Heart right ventricle (tissue), 16 donors: ENCODE data around the gene SNAP25. TPM values are rescaled to one million over a fixed set of nuclear protein-coding genes. Genes with fewer than 3 reads are reported as not detected.
A peak's percentile ranks its signal among the peaks of the same experiment; 100 is the strongest.

Source experiments
- ATAC-seq, 8 donors: fragments of 200-7000 bp; cut with Tn5 transposase; one replicate each; pipeline ENCODE4 v1.9.1; 2020; ENCODE audit warnings: mild to moderate bottlenecking in 8 of 8, moderate library complexity in 8 of 8, moderate number of reproducible peaks in 1 of 8
- DNase-seq, 2 donors: peaks; one replicate each; pipeline ENCODE4 v3.0.0-alpha.2; 2020
- H3K27ac ChIP-seq, 10 donors: fragments of 200-600 bp; sonication (generic) in 2 of 10; one replicate each; pipeline versions ENCODE4 v1.5.0 to v1.8.0; 2020 to 2022; ENCODE audit warnings: mild to moderate bottlenecking in 3 of 10
- H3K27me3 ChIP-seq, 7 donors: fragments of 200-600 bp; one replicate each; pipeline ENCODE4 v1.8.0; 2021 to 2022; ENCODE audit warnings: mild to moderate bottlenecking in 2 of 7
- H3K36me3 ChIP-seq, 9 donors: fragments of 200-600 bp; sonication (generic) in 1 of 9; one replicate each; pipeline versions ENCODE4 v1.5.0 to v1.8.0; 2020 to 2022; ENCODE audit warnings: mild to moderate bottlenecking in 2 of 9
- H3K4me1 ChIP-seq, 9 donors: fragments of 200-600 bp; sonication (generic) in 1 of 9; one replicate each; pipeline versions ENCODE4 v1.5.0 to v1.8.0; 2020 to 2022; ENCODE audit warnings: mild to moderate bottlenecking in 4 of 9
- H3K4me3 ChIP-seq, 10 donors: fragments of 200-600 bp; sonication (generic) in 2 of 10; one replicate each; pipeline versions ENCODE4 v1.5.0 to v1.8.0; 2020 to 2022; ENCODE audit warnings: mild to moderate bottlenecking in 7 of 10, moderate library complexity in 2 of 10
- H3K9me3 ChIP-seq, 11 donors: fragments of 200-600 bp in 10 of 11; sonication (generic) in 2 of 11; one replicate each; pipeline versions ENCODE4 v1.5.0 to v1.8.0; 2013 to 2022; ENCODE audit warnings: mild to moderate bottlenecking in 2 of 11, control low read depth in 1 of 11, moderate library complexity in 1 of 11
- CTCF ChIP-seq, 9 donors: fragments of 200-600 bp; sonication (generic) in 2 of 9; IDR thresholded peaks; one replicate each; pipeline versions ENCODE4 v1.5.0 to v1.8.0; 2021 to 2022; ENCODE audit warnings: antibody characterized with exemption in 9 of 9, mild to moderate bottlenecking in 5 of 9, moderate library complexity in 1 of 9
- WGBS, 2 donors: extraction: QIAGEN DNeasy Blood & Tissue Kit; methylation state at CpG; one replicate each; pipeline ENCODE4 v1.1.7; 2013; ENCODE audit warnings: inconsistent platforms in 1 of 2; 5-methylcytosine and 5-hydroxymethylcytosine counted together
- intact Hi-C, 10 donors: fragments of 100-400 bp; cut with DNase I; formaldehyde crosslinking; loops; one replicate each; pipeline versions ENCODE4 v1.11.1 to v1.14.2; 2022
- polyA plus RNA-seq, 2 donors: library from polyadenylated mRNA; stranded (reverse); fragments of 200-250 nt; gene quantifications; one replicate each; pipeline ENCODE4 v1.2.3, GENCODE V29; 2013
- total RNA-seq, 10 donors: library from RNA; stranded (reverse); fragmentation: NEBNext Ultra II Directional in 3 of 10; extraction: Animal tissue kit (Norgen Biotek cat#: 25700) in 3 of 10; gene quantifications; one replicate each; pipeline versions ENCODE4 v1.2.1 to v1.2.4, GENCODE V29; 2021 to 2023
- donor health status: Arrhythmogenic right ventricular cardiomyopathy.
- donor health status: ischemic (EF 13 %, LVEDD 7.1; RV severe dilation, severe dysfunction).
- donor health status: healthy with polysubstance abuse.
- donor health status: DM: no; HTN: yes; CAD: no.
- donor health status: DM: no; HTN: no; CAD: no.
- donor health status: ischemic (EF 25% LVEDD 6.9; RV normal size, moderate dysfunction).
- donor health status: ischemic (EF 25% LVEDD 5.7; RV mildly dilated, moderate dysfunction).
- donor health status: healthy.
- donor health status: DM: yes; HTN: yes; CAD: no.
- donor health status: Ischemic cardiomyopathy.
- donor health status: ischemic (EF 35%, LVEDD 5.7; RV mildly dilated, moderate dysfunction).
- donor health status: nonischemic (EF 11% LVEDD 7.7; RV severe dilation, severe dysfunction).
- donor health status: DM: yes; HTN: yes; CAD: no.
- donor health status: PGD.
- donor health status: ischemic (EF 29% LVEDD 5.4; RV normal size, mild dysfunction).
- donor health status: nonischemic (EF 23%, LVEDD 6.1; RV moderate dilation, normal function).

The SNAP25 gene
- total and polyA plus RNA-seq, 12 donors = 0.09 to 0.87 (median 0.22) TPM; not detected in 5

GRCh38 chr20:10344953-10345352 lies 126.3 kb downstream of the SNAP25 start:
- intact Hi-C loops = no loop called here
- H3K27ac ChIP-seq = no peak overlapping the region
- no peaks in the 10 kb centered on the region for H3K9me3 ChIP-seq
- H3K36me3 ChIP-seq = no peaks in the 10 kb centered on the region
- no peak overlapping the region for H3K4me3 ChIP-seq
- peaks cover 0 to 10% (median 4%) of the 10 kb centered on the region in 7 donors for H3K27me3 ChIP-seq
- TF ChIP-seq CTCF (IDR thresholded peaks at IDR 0.05) = no peak
- H3K4me1 ChIP-seq = no peaks in the 10 kb centered on the region
- DNase-seq = no peak
- WGBS, 2 donors = 89 to 91% methylated on average over 6 of the region's 6 CpGs
- no peak for ATAC-seq

- Histone ChIP-seq H3K4me3 (no peak overlapping the region), H3K4me1 (peaks cover 0 to 18% (median 0%) of the 10 kb centered on the region in 9 donors), H3K27me3 (peaks cover 0 to 2% (median 0%) of the 10 kb centered on the region in 7 donors), H3K27ac (no peak overlapping the region), H3K9me3 (no peaks in the 10 kb centered on the region), H3K36me3 (no peaks in the 10 kb centered on the region)
- DNase-seq = no peak
- 67 to 77% methylated on average over 3 of the region's 3 CpGs for WGBS, 2 donors
- intact Hi-C loops = no loop called here
- no peak for TF ChIP-seq CTCF (IDR thresholded peaks at IDR 0.05)
- ATAC-seq = no peak
Observed at GRCh38 chr20:10347086-10347880, 128.7 kb downstream of the SNAP25 start.

- DNase-seq = no peak
- Histone ChIP-seq H3K9me3 (no peaks in the 10 kb centered on the region), H3K27ac (no peak overlapping the region), H3K4me1 (peaks cover 0 to 23% (median 0%) of the 10 kb centered on the region in 9 donors), H3K4me3 (no peak overlapping the region), H3K27me3 (no peaks in the 10 kb centered on the region), H3K36me3 (no peaks in the 10 kb centered on the region)
- no peak for TF ChIP-seq CTCF (IDR thresholded peaks at IDR 0.05)
- whole genome bisulfite sequencing, 2 donors = 81 to 95% methylated on average over 3 of the region's 3 CpGs
- intact Hi-C loops = no loop called here
- no peak for ATAC-seq
Observed at GRCh38 chr20:10349118-10349517, 130.5 kb downstream of the SNAP25 start.

GRCh38 chr20:10350188-10350842 lies 131.7 kb downstream of the SNAP25 start:
- TF ChIP-seq CTCF (IDR thresholded peaks at IDR 0.05) = no peak
- no peak overlapping the region for H3K4me3 ChIP-seq
- ATAC-seq (no peak), DNase-seq (no peak)
- 86 to 90% methylated on average over 9 of the region's 9 CpGs for WGBS, 2 donors
- H3K9me3 ChIP-seq = no peaks in the 10 kb centered on the region
- intact Hi-C loops = no loop called here
- peak overlapping the region in 7 of 10 donors; percentile 8 to 78 (median 41) for H3K27ac ChIP-seq
- no peaks in the 10 kb centered on the region for H3K36me3 ChIP-seq
- no peaks in the 10 kb centered on the region for H3K27me3 ChIP-seq
- peaks cover 0 to 23% (median 0%) of the 10 kb centered on the region in 9 donors for H3K4me1 ChIP-seq
